Stromal cell of bone marrow (primary cell): ENCODE data around the gene DEDD2.

Source experiments
- DNase-seq: peaks from one replicate; pipeline ENCODE4 v3.0.0-alpha.2; 2012; ENCODE audit warnings: low read depth

The DEDD2 gene

GRCh38 chr19:42198676-42199439 lies 18.6 kb downstream of the DEDD2 start:
- DNase-seq = no peak

DNA sequence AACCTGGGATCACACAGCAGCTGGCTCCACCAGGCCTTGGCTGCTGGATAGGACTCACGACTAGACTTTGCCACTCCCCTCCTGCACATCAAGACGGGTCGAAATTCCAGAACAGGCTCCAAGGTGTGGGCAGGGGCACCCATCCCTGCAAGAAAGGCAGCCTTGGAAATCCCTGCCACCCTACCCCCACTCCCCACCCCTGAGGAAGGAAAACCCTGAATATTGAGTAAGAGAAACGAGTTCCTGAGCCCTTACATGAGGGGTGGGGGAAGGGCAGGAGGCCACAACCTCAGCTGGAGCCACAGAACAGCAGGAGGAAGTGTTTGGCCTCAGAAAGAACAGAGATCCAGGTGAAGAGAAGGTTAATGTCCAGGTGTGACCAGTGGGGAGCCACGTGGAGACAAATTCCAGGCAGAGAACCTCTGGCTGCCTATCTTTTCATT lies 20.1 kb downstream of the DEDD2 start:
- DNase-seq = no peak

DNA sequence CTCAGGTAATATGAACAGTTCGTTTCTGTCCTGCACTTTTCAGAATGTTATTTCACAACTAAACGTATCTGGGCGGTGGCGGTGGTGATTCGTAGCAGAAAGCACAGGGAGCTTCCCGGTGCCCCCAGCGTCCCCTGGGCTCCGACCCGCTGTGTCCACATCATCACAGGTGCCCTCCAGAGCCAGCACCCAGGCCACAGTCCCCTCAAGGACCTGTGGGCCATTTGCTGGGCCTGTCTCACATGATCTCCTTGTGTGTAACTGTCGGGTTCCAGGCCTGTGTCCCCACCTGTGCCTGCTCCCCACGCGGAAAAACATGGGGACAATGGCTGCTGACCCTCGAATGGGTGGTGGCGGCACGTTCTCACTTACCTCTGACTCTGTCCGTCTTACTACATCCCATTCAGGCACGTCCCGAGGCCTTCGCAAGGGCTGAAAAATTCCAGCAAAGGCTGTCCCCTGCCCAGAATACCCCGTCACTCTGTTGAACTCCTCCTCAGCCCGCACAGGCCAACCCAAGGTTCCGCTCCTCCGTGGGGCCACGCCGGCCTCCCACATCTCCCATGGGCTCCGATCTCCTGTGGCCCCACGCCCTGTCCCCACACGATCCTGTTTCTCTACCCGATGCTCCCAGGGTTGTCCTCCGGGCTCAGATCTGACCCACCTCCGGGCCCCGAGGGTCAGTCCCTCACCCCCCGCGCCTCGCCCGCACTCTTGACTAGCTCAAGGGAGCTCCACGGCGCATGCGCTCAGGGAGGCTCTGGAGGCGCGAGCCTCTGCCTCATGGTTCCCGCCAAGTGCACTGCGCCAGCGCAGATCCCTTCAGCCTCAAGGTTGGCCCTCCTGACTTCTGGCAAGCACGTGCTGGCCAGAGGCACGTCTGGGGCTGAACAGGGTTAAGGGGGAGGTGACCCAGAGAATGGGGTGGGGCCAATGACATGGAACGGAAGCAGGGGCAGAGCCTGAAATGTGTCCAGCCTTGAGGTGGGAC lies 21.2 kb downstream of the DEDD2 start:
- no peak for DNase-seq

- no peak for DNase-seq
These were observed 23.8 kb downstream of the DEDD2 start for GRCh38 chr19:42193706-42194105.

- DNase-seq = no peak
These were observed 24.2 kb downstream of the DEDD2 start for GRCh38 chr19:42193294-42193693.

GRCh38 chr19:42191855-42192254 lies 25.6 kb downstream of the DEDD2 start:
- no peak for DNase-seq

DNA sequence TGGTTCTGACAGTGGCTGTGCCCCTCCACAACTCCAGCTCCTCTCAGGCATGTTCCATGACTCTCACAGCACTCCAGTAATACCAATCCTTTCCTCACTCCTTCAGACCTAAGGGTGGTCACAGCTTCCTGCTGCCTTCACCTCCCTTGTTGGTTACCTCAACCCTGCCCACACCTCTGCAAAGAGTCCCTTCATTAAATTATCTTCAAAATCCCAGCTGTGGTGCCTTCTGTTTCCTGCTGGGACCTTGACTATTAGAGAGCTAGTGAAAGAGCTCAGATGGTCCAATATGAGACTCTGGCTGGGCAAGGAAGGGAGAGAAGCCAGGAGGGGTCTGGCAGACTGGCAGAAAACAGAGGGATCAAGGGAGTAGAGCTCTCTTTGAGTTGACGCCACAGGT lies 26.1 kb downstream of the DEDD2 start:
- no peak for DNase-seq

- DNase-seq = no peak
These were observed 28.3 kb downstream of the DEDD2 start for GRCh38 chr19:42189133-42189532.

GRCh38 chr19:42188665-42189064 lies 28.8 kb downstream of the DEDD2 start:
- DNase-seq = no peak

DNA sequence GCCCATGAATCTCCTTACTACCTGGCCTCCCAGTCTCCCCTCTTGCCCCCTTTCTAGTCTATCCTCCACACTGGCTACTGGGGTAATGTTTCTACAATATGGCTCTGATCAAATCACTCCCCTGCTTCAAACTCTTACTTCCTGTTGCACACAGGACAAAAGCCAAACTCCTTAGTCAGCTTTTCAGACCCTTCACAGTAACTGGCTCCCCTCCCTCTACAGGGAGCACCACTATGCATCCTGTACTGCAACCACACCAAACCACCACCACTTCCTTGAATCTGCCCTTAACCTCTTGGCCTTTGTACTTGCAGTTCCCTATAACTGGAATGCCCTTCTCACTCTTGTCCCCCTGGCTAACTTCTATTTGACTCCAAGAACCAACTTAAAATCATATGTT lies 32.2 kb downstream of the DEDD2 start:
- no peak for DNase-seq

DNA sequence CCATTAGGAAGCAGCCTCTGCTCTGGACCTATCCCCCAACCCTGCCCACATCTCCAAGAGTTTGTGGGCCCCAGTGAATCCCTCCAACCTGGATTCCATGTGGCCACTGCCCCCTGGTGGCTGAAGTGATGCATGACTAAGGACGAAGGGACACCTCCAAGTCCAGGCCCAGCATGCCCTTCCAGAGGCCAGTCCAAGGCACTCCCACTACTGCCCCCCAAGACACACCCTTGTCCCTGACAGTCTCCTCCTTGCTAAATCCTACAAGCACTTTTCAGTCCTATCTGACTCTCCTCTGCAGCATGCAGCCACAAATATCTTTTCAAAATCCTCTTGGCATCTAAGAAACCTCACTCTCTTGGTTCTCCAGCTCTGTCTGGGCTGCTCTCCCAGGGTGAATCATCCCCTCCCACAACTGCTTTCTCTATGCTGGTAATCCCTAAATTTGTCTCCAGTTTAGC lies 33.0 kb downstream of the DEDD2 start:
- peak; percentile 76 for DNase-seq

GRCh38 chr19:42178791-42179674 lies 38.4 kb downstream of the DEDD2 start:
- no peak for DNase-seq

- DNase-seq = no peak
These were observed 39.8 kb downstream of the DEDD2 start for GRCh38 chr19:42177686-42178019.

DNA sequence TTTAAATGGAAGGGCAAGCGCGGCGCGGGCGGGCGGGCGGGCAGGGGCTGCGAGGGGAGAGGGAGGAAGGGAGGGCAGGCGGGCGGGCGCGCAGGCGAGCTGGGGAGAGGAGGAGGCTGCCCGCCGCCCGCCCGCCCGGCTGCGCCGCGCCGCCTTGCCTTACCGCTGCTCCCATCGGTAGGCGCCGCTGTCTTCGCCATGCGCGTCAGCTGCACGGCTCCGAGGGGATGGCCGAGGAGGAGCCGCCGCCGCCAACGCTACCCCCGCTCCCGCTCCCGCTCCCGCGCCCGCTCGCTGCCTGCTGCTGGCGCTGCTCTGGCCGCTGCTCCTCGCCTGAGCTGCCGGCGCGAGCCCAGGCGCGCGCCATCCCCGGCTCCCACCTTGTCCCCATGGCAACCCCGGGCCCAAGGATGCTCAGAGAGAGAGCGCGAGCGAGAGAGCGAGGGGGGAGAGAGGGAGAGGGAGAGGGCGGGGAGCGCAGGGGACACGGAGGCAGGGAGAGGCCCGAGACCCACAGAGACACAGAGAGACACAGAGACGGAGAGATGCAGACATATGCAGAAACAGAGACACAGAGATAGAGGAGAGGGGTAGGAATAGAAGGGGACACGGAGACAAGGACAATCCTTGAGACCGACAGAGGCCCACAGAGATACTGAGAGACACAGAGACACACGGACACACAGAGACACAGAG lies 40.3 kb downstream of the DEDD2 start:
- DNase-seq = peak; percentile 55

DNA sequence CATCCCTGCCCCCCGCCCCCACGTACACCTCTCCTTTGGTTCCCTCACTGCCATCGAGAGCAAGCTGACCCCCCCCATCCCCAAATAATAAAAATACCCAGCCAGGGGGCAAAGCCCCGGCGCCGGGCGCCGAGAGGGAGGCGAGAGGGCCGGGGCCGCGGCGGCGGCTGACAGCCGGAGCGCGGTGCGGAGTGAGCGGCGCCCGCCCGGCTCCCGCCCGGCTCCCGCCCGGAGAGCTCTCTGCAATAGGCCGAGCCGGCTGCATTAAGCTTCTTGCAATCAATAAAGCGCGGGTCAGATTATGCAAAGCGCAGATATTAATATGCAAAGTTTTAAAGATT lies 40.9 kb downstream of the DEDD2 start:
- no peak for DNase-seq

- no peak for DNase-seq
These were observed 41.4 kb downstream of the DEDD2 start for GRCh38 chr19:42175952-42176648.

DNA sequence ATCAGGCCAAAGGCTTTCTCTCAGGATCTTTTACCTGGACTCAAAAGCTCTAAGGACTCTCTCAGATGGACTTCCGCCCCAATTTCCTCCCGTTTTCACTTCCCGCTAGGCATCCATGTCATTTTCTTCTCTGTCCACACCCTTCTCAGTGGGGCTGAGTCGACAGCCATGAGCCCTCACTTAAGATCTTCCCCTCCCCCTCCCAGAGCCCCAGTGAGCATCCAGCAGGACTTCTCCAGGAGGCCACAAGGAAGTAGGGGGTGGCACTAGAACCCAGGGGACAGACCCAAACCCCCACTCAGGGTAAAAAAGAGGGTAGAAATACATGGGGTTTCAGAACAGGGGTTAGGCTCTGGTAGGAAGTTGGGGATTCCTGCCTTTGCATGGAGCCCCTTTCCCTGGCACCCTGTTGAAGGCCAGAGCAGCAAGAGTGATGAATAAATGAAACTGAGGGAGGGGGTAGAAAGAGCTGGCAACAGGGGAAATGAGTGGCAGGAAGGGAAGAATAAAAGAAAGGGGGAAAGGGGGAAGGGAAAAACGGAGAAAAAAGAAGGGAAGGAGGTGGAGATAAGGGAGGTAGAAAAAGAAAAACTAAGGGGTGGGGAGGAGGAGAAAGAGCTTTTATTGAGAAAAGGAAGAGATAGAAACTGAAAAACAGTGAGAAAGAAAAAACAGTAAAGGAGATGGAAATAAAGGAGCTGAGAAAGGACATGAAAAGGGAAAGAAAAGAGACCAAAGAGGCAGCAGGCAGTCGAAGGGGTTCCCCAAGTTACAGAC lies 42.3 kb downstream of the DEDD2 start:
- no peak for DNase-seq

DNA sequence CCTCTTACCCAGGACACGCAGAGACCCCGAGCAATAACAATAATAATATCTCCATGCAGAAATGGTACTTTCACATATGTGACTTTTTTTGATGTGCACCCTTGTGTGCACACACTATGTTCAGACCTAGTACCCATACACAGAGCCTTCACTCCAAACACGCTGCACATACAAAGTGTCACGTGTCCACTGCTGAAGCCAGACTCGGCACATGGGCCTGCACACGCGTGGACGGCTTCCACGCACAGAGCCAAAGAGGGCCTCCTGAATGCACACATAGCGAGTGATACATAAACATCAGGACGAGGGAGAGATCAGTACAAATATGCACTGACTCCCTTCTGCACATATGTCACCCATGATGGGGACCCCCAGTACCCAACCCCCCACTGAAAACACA lies 43.3 kb downstream of the DEDD2 start:
- no peak for DNase-seq

GRCh38 chr19:42173695-42174094 lies 43.8 kb downstream of the DEDD2 start:
- DNase-seq = no peak

- no peak for DNase-seq
These were observed 45.2 kb downstream of the DEDD2 start for GRCh38 chr19:42172261-42172660.
